SK-N-SH treated with all-trans-retinoic acid at 6 μM for 48 hours (cell line): ENCODE data around the gene CHL1.

ENCODE experiments used
- CSDC2 ChIP-seq: fragments of 250-450 bp; sonication (Bioruptor Pico); IDR thresholded peaks from 2 replicates; pipeline ENCODE4 v1.5.0; 2020; ENCODE audit warnings: mild to moderate bottlenecking, moderate library complexity
- ISL1 ChIP-seq: fragments of 250-450 bp; sonication (Bioruptor Pico); IDR thresholded peaks from 2 replicates; pipeline ENCODE4 v2.1.2; 2022; ENCODE audit warnings: mild to moderate bottlenecking, moderate library complexity
- TCF4 ChIP-seq: fragments of 250-450 bp; sonication (Bioruptor Pico); IDR thresholded peaks from 2 replicates; pipeline ENCODE4 v1.8.0; 2021; ENCODE audit warnings: mild to moderate bottlenecking, moderate library complexity, borderline replicate concordance
- TF ChIP-seq, protein P1 (sequence below): fragments of 250-450 bp; sonication (Bioruptor Pico); IDR thresholded peaks from 2 replicates; pipeline ENCODE4 v1.8.0; 2020; ENCODE audit warnings: mild to moderate bottlenecking, moderate library complexity, borderline replicate concordance

DNA sequence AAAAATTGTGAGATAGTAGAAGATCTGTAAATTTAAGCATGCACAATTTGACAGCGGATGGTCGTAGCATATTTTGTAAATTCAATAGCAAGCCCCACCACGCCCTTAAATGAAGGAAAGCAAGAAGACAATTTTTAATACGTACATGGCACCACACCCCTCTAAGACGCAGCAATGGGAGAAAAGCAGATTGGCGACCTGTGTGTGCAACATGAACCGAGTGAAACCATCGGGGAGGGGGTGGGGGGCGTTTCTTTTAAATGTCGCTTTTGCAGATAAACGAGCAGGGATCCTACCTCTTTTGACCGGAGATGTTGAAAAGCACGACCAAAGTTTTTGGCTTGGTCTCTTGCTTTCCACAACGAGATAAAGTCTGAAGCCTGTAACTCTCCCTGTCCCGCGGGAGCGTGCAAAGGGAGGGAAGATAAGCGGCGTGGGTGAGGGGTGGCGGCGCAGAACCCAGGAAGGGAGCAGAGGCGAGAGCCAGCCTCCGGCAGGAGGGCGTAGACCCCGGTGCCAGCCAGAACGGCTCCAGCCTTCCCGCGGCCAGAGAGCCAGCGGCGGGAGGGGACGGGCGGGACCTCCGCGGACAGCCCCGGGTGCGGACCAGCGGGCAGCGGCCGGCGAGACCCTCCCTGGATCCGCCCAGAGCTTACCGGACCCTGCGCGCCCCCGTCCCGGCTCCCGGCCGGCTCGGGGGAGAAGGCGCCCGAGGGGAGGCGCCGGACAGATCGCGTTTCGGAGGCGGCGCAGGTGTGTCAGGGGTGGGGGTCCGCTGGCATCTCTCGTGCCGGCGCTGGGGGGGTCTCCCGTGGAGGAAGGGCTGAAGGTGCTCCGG, at the start of gene CHL1:
- TF ChIP-seq CSDC2 (no peak), TCF4 (CRISPR knock-in tag) (no peak), ISL1 (CRISPR knock-in tag) (no peak)
- TF ChIP-seq, protein P1, sequence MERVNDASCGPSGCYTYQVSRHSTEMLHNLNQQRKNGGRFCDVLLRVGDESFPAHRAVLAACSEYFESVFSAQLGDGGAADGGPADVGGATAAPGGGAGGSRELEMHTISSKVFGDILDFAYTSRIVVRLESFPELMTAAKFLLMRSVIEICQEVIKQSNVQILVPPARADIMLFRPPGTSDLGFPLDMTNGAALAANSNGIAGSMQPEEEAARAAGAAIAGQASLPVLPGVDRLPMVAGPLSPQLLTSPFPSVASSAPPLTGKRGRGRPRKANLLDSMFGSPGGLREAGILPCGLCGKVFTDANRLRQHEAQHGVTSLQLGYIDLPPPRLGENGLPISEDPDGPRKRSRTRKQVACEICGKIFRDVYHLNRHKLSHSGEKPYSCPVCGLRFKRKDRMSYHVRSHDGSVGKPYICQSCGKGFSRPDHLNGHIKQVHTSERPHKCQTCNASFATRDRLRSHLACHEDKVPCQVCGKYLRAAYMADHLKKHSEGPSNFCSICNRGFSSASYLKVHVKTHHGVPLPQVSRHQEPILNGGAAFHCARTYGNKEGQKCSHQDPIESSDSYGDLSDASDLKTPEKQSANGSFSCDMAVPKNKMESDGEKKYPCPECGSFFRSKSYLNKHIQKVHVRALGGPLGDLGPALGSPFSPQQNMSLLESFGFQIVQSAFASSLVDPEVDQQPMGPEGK (CRISPR knock-in tag) = no peak
